GM12873 (cell line): ENCODE data around the gene STK4.

Experiments
- TF ChIP-seq, protein P1 (sequence below): IDR thresholded peaks from 2 replicates; pipeline ENCODE4 v1.5.1; 2012; ENCODE audit warnings: low read depth, mild to moderate bottlenecking, moderate library complexity, low read length, control low read depth; ENCODE audit not compliant: insufficient read depth; ENCODE audit errors: missing control alignments

STK4 gene

DNA sequence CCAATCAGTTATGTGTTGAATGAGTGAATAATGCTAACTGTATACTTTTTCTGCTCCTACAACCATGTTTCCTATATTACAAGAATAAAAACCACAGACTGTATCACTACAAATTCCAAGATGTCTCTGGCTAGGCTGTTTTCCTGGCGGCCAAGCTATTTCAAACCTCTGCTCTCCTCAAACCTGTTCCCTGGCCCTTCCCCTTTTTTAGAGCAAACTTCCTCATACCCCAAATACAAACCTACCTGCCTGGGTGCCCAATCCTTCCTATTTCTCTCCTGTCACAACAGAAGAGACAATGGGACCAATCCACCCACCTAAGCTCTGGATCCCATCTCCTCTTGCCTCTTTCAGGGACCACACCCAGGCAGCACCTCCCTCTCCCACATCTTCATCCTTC lies 13.6 kb upstream of the STK4 start:
- TF ChIP-seq, protein P1, sequence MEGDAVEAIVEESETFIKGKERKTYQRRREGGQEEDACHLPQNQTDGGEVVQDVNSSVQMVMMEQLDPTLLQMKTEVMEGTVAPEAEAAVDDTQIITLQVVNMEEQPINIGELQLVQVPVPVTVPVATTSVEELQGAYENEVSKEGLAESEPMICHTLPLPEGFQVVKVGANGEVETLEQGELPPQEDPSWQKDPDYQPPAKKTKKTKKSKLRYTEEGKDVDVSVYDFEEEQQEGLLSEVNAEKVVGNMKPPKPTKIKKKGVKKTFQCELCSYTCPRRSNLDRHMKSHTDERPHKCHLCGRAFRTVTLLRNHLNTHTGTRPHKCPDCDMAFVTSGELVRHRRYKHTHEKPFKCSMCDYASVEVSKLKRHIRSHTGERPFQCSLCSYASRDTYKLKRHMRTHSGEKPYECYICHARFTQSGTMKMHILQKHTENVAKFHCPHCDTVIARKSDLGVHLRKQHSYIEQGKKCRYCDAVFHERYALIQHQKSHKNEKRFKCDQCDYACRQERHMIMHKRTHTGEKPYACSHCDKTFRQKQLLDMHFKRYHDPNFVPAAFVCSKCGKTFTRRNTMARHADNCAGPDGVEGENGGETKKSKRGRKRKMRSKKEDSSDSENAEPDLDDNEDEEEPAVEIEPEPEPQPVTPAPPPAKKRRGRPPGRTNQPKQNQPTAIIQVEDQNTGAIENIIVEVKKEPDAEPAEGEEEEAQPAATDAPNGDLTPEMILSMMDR = no peak

DNA sequence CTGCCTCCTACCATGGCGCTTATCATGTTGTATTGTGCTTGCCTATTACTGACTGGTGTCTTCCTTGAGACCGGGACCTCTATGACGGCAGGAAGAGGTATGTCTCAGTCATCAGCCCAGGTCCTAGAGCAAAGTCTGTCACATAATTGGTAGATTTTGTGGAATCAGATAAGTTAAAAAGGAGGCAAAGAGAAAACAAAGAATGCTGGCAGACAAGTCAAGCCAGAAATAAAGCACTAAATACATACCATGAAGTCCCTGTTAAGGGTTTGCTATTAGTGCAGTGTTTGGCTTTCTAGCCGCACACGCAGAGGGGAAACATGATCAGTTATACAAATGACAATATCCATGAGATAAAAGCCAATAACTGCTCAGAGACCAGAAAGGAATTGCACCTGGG lies 12.1 kb upstream of the STK4 start:
- TF ChIP-seq, protein P1 = no peak

DNA sequence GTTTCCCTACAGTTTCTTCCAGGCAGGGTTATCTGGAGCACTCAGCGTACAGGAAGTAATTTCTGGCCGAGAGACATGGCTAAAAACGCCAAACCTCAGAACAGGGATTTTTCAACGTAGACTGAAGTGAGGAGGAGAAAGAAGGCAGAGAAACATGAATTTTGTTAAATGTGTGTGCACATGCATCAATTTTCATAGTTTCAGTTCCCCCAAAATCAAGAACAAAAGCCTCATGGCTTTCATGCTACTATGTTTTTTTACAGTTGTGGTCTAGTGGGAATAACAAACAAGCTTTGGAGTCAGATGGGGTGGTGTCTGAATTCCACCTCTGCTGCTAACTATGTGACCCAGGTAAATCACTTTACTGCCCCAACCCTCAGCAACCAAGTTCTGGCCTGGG lies 11.0 kb upstream of the STK4 start:
- TF ChIP-seq, protein P1 = no peak

DNA sequence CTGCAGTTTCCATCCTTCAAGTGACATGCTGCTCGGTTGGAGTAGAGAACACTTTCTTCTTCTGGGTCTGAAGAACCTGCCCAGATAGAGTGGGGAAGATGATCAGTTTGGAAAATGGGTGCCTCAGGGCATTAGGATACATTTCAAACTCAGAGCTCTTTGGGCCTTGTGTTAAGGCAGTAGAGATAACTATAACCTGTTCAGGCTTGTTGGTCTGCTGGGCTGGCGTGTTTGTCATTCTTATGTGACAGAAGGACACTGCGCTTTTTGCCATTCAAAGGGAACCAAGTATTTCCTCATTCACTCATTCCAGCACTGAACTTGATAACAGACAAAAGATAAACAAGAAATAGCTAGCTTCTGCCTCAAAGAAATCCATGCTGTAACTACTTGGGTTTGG lies 9.9 kb upstream of the STK4 start:
- TF ChIP-seq, protein P1 = no peak

DNA sequence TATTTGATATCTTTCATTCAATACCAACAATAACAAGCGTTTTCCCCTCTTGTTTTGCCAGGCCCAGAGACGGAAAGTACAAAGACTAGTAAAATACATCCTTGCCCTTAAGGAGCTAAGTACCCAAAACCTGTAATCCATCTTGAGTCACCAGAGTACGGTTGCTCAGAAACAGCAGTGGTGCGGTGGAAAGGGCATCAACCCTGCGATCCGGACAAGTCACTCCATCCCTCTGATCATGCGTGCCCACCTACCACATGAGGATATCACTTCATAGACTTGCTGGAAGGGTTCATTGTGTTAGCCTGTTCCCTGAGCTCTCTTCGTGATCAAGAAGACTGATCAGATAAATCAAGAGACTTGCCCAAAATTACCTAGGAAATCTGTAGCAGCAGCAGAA lies 8.0 kb upstream of the STK4 start:
- TF ChIP-seq, protein P1 = no peak

DNA sequence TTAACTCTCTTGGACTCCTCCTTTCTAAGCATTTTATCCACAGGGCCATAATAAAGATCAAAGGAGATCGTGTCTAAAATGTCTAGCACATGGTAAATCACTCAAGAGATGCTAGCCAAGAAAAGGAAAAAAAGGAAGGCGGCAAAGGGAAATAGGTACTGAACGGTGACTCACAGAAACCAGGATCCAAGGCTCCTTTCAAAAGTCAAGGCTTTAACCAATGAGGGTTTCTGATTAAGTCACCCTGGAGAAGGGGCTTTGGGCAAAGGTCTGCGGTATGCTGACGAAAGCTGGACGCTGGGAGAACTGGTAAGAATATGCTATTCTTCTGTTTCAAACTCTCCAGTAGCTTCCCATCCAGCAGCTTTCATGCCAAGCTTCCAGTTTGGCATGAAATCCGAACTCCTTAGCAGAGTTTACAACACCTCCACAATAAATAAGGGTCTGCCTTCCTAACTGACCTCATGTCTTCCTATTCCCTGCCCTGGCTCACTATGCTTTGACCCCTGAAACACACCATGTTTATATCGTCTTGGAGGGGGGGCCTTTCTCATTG lies 7.2 kb upstream of the STK4 start:
- TF ChIP-seq, protein P1 = no peak

DNA sequence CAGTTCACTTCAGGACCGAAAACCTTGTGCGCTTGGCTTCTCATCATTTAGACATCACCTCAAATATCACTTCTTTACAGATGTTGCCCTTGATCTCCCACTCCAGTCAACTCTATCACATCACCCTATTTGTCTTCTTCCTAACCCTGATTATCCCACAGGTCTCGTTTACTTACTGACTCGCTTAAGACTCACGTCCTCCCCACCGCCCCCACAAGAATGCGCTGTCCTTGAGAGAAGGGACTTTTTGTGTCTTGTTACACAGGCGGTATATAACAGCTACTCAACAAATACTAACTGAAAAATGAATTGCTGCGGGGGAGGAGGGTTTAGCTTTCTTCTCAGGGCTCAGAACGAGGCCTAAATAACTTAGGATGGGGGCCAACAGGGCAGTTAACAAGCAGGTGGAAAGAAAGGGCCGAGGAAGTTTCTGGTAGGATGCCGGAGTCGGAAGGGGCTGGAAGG lies 6.6 kb upstream of the STK4 start:
- TF ChIP-seq, protein P1 = no peak
